ENCODE results near the gene COL4A2.

- TF ChIP-seq CTCF (IDR thresholded peaks at IDR 0.05) (no peak), EP300 (IDR thresholded peaks at IDR 0.05; ENCODE audit: low read depth) (no peak), POLR2A (IDR thresholded peaks at IDR 0.05) (no peak), POLR2AphosphoS5 (IDR thresholded peaks at IDR 0.05) (no peak)
Measured at GRCh38 chr13:110557610-110558305, 250.7 kb downstream of the COL4A2 start.

Data from transverse colon (tissue), 4 donors.